Activated T-helper 1 cell treated with anti-CD3 and anti-CD28 coated beads, Interleukin-2, amount 50 U/mL, for 16 hours (primary cell): ENCODE data around the gene SGMS1.

ENCODE experiments used
- DNase-seq, 2 donors: peaks; one replicate each; pipeline ENCODE4 v3.0.0-alpha.2; 2020; ENCODE audit warnings: low read depth in 1 of 2, low spot score in 1 of 2

Gene SGMS1

GRCh38 chr10:50613150-50613549, 10.6 kb downstream of the SGMS1 start:
- DNase-seq = no peak

GRCh38 chr10:50610368-50610767, 13.4 kb downstream of the SGMS1 start:
- no peak for DNase-seq

- no peak for DNase-seq
Observed at GRCh38 chr10:50607356-50607925, 16.3 kb downstream of the SGMS1 start.

GRCh38 chr10:50605951-50606270, 17.8 kb downstream of the SGMS1 start:
- DNase-seq = no peak

GRCh38 chr10:50605269-50605950, 18.3 kb downstream of the SGMS1 start:
- DNase-seq = no peak

GRCh38 chr10:50604809-50605208, 18.9 kb downstream of the SGMS1 start:
- no peak for DNase-seq

- DNase-seq = no peak
Observed at GRCh38 chr10:50604049-50604640, 19.6 kb downstream of the SGMS1 start.

GRCh38 chr10:50603151-50603850, 20.5 kb downstream of the SGMS1 start:
- DNase-seq = no peak

GRCh38 chr10:50601974-50602373, 21.8 kb downstream of the SGMS1 start:
- no peak for DNase-seq

GRCh38 chr10:50600831-50601477, 22.8 kb downstream of the SGMS1 start:
- DNase-seq = no peak

GRCh38 chr10:50600286-50600685, 23.5 kb downstream of the SGMS1 start:
- no peak for DNase-seq

GRCh38 chr10:50596897-50597296, 26.9 kb downstream of the SGMS1 start:
- DNase-seq = no peak

GRCh38 chr10:50596456-50596855, 27.3 kb downstream of the SGMS1 start:
- DNase-seq = no peak

- DNase-seq = no peak
Observed at GRCh38 chr10:50595785-50596184, 28.0 kb downstream of the SGMS1 start.

- no peak for DNase-seq
Observed at GRCh38 chr10:50593523-50594376, 30.0 kb downstream of the SGMS1 start.

GRCh38 chr10:50592961-50593418, 30.8 kb downstream of the SGMS1 start:
- DNase-seq = no peak

- DNase-seq = no peak
Observed at GRCh38 chr10:50590935-50591334, 32.8 kb downstream of the SGMS1 start.

GRCh38 chr10:50586740-50587088, 37.0 kb downstream of the SGMS1 start:
- DNase-seq = no peak

GRCh38 chr10:50585921-50586739, 37.6 kb downstream of the SGMS1 start:
- DNase-seq = no peak
